Measurements from ENCODE around the gene PLA2G2C.
"Not testable (repeated sequence)": the region's sequence is repeated elsewhere in the genome, so short reads cannot be mapped to it uniquely, and the experiment has no call there.

The PLA2G2C gene

GRCh38 chr1:20185834-20186782, at the start of gene PLA2G2C, which contains the start of gene UBXN10:
PLA2G2C (minus strand) TSS chr1:20186518; CDS start chr1:20177363, 9,155 bp downstream.
UBXN10 (plus strand) TSS chr1:20186096; CDS start chr1:20190562, 4,466 bp downstream.
- no peak for DNase-seq (ENCODE audit: low spot score)

GRCh38 chr1:20234788-20235535, 48.6 kb upstream of the PLA2G2C start:
- DNase-seq (ENCODE audit: low spot score), result no peak

GRCh38 chr1:20233866-20234265, 47.5 kb upstream of the PLA2G2C start:
- DNase-seq (ENCODE audit: low spot score), result peak; percentile 72

- peak; percentile 43 for DNase-seq (ENCODE audit: low spot score)
These were observed 47.1 kb upstream of the PLA2G2C start for GRCh38 chr1:20233394-20233793.

GRCh38 chr1:20232564-20232963, 46.2 kb upstream of the PLA2G2C start:
- DNase-seq (ENCODE audit: low spot score), result not testable (repeated sequence)

- no peak for DNase-seq (ENCODE audit: low spot score)
These were observed 42.9 kb upstream of the PLA2G2C start for GRCh38 chr1:20229171-20229570.

GRCh38 chr1:20228314-20228825, 42.1 kb upstream of the PLA2G2C start:
- DNase-seq (ENCODE audit: low spot score), result no peak

- no peak for DNase-seq (ENCODE audit: low spot score)
These were observed 41.4 kb upstream of the PLA2G2C start for GRCh38 chr1:20227704-20228103.

- peak; percentile 4 for DNase-seq (ENCODE audit: low spot score)
These were observed 38.2 kb upstream of the PLA2G2C start for GRCh38 chr1:20224546-20224945.

- no peak for DNase-seq (ENCODE audit: low spot score)
These were observed 37.5 kb upstream of the PLA2G2C start for GRCh38 chr1:20223551-20224419.

GRCh38 chr1:20223106-20223505, 36.8 kb upstream of the PLA2G2C start:
- DNase-seq (ENCODE audit: low spot score), result no peak

- peak; percentile 31 for DNase-seq (ENCODE audit: low spot score)
These were observed 33.7 kb upstream of the PLA2G2C start for GRCh38 chr1:20220036-20220435.

- not testable (repeated sequence) for DNase-seq (ENCODE audit: low spot score)
These were observed 32.7 kb upstream of the PLA2G2C start for GRCh38 chr1:20219053-20219452.

GRCh38 chr1:20216574-20216973, 30.3 kb upstream of the PLA2G2C start:
- no peak for DNase-seq (ENCODE audit: low spot score)

- no peak for DNase-seq (ENCODE audit: low spot score)
These were observed 29.4 kb upstream of the PLA2G2C start for GRCh38 chr1:20215716-20216115.

- DNase-seq (ENCODE audit: low spot score), result peak; percentile 53
These were observed 26.5 kb upstream of the PLA2G2C start for GRCh38 chr1:20212685-20213331.

GRCh38 chr1:20212085-20212684, 25.9 kb upstream of the PLA2G2C start:
- DNase-seq (ENCODE audit: low spot score), result no peak

- DNase-seq (ENCODE audit: low spot score), result no peak
These were observed 25.2 kb upstream of the PLA2G2C start for GRCh38 chr1:20211511-20211931.

GRCh38 chr1:20210736-20211460, 24.6 kb upstream of the PLA2G2C start:
- no peak for DNase-seq (ENCODE audit: low spot score)

- DNase-seq (ENCODE audit: low spot score), result no peak
These were observed 23.2 kb upstream of the PLA2G2C start for GRCh38 chr1:20209471-20209870.

All from pons (tissue), 1 donor.